Fibroblast of lung (primary cell): Measurements from ENCODE around the gene RASGRF2. TPM values are rescaled to one million over a fixed set of nuclear protein-coding genes. Genes with fewer than 3 reads are reported as not detected.

Source experiments
- DNase-seq, 2 donors: peaks; one replicate each; pipeline versions ENCODE4 v3.0.0 to v3.0.0-alpha.2; 2010; ENCODE audit warnings: low read depth in 2 of 2
- H2AFZ ChIP-seq: 2 replicates; pipeline ENCODE4 v1.5.1; 2012; ENCODE audit warnings: low read length, control low read depth, inconsistent platforms
- H3K27ac ChIP-seq: 2 replicates; pipeline ENCODE4 v1.5.1; 2011; ENCODE audit warnings: low read length, control low read depth; ENCODE audit not compliant: insufficient read depth
- H3K27me3 ChIP-seq: 2 replicates; pipeline ENCODE4 v1.5.1; 2011; ENCODE audit warnings: mild to moderate bottlenecking, low read length; ENCODE audit not compliant: control insufficient read depth, insufficient read depth
- H3K36me3 ChIP-seq: 2 replicates; pipeline ENCODE4 v1.5.1; 2011; ENCODE audit warnings: low read length; ENCODE audit not compliant: control insufficient read depth, insufficient read depth
- H3K4me1 ChIP-seq: 2 replicates; pipeline ENCODE4 v1.5.1; 2011; ENCODE audit warnings: low read length; ENCODE audit not compliant: control insufficient read depth, insufficient read depth; ENCODE audit errors: extremely low read depth
- H3K4me2 ChIP-seq: 2 replicates; pipeline ENCODE4 v1.5.1; 2011; ENCODE audit warnings: low read length, control low read depth; ENCODE audit not compliant: insufficient read depth; ENCODE audit errors: extremely low read depth
- H3K4me3 ChIP-seq, 4 experiments: fragments of 200-600 bp in 1 of 4; sonication (generic) in 1 of 4; replicated peaks in 1 of 4; 2 replicates each; pipeline ENCODE4 v1.5.1; 2011 to 2016; ENCODE audit warnings: low read length in 4 of 4, low read depth in 3 of 4, mild to moderate bottlenecking in 3 of 4, control low read depth in 2 of 4, inconsistent platforms in 1 of 4, mixed read lengths in 1 of 4; ENCODE audit not compliant: insufficient read depth in 1 of 4; ENCODE audit errors: control extremely low read depth in 1 of 4
- H3K79me2 ChIP-seq: 2 replicates; pipeline ENCODE4 v1.5.1; 2012; ENCODE audit warnings: mild to moderate bottlenecking, low read length, inconsistent platforms; ENCODE audit not compliant: control insufficient read depth, insufficient read depth
- H3K9ac ChIP-seq: 2 replicates; pipeline ENCODE4 v1.5.1; 2011; ENCODE audit warnings: mild to moderate bottlenecking, low read length, control low read depth; ENCODE audit not compliant: insufficient read depth
- H3K9me3 ChIP-seq: 2 replicates; pipeline ENCODE4 v1.5.1; 2012; ENCODE audit warnings: low read depth, low read length; ENCODE audit not compliant: control insufficient read depth, insufficient read depth
- H4K20me1 ChIP-seq: 2 replicates; pipeline ENCODE4 v1.5.1; 2011; ENCODE audit warnings: low read length; ENCODE audit not compliant: control insufficient read depth, insufficient read depth; ENCODE audit errors: extremely low read depth
- CTCF ChIP-seq, 2 donors: IDR thresholded peaks in 1 of 2; conservative IDR thresholded peaks in 1 of 2; 1 replicate in 1 of 2; 2 replicates in 1 of 2; pipeline ENCODE4 v1.5.1; 2011 to 2012; ENCODE audit warnings: low read length in 2 of 2, control low read depth in 1 of 2, inconsistent platforms in 1 of 2, low read depth in 1 of 2, mild to moderate bottlenecking in 1 of 2
- EZH2 ChIP-seq: IDR thresholded peaks from 2 replicates; pipeline ENCODE4 v1.5.1; 2012; ENCODE audit warnings: low read length, control low read depth, mild to moderate bottlenecking; ENCODE audit errors: missing control alignments
- polyA plus RNA-seq, 2 donors: library from polyadenylated mRNA; depleted of rRNA in 1 of 2; stranded (reverse) in 1 of 2; unstranded in 1 of 2; fragments of >200 nt; gene quantifications; 2 replicates each; pipeline ENCODE4 v1.2.1, GENCODE V29; 2011 to 2012; ENCODE audit warnings: missing spikeins in 1 of 2
- total RNA-seq: library from RNA; depleted of rRNA; stranded (reverse); fragments of >200 nt; gene quantifications from 2 replicates; pipeline ENCODE4 v1.2.1, GENCODE V29; 2014

Gene RASGRF2
- total and polyA plus RNA-seq, 2 donors (not counting 1 experiment from before 2014, with no cell fraction given) = 3.5 to 19.5 TPM

- Histone ChIP-seq H4K20me1 (no peaks in the 10 kb centered on the region), H3K9me3 (no peaks in the 10 kb centered on the region), H3K4me2 (no peak overlapping the region), H3K9ac (no peak overlapping the region), H3K4me3 (no peak overlapping the region), H3K4me1 (no peaks in the 10 kb centered on the region), H3K36me3 (peaks cover 2% of the 10 kb centered on the region), H3K79me2 (no peaks in the 10 kb centered on the region), H2AFZ (no peak overlapping the region), H3K27me3 (no peaks in the 10 kb centered on the region), H3K27ac (no peak overlapping the region)
- TF ChIP-seq CTCF (conservative IDR thresholded peaks at IDR 0.05 in 1 of 2, IDR thresholded peaks at IDR 0.05 in 1 of 2; ENCODE audit: low read depth in 1 of 2, low read length in 2 of 2) (no peak), EZH2 (no peak)
- no peak for DNase-seq
These were observed 248.7 kb downstream of the RASGRF2 start for GRCh38 chr5:81208904-81209303.

GRCh38 chr5:81209386-81209785, 249.2 kb downstream of the RASGRF2 start:
- Histone ChIP-seq H3K4me2 (no peak overlapping the region), H3K9ac (no peak overlapping the region)
- TF ChIP-seq EZH2 (no peak), CTCF (conservative IDR thresholded peaks at IDR 0.05 in 1 of 2, IDR thresholded peaks at IDR 0.05 in 1 of 2; ENCODE audit: low read depth in 1 of 2, low read length in 2 of 2) (no peak)

GRCh38 chr5:81209869-81210493, 249.8 kb downstream of the RASGRF2 start:
- Histone ChIP-seq H3K36me3 (peaks cover 2% of the 10 kb centered on the region), H3K9me3 (no peaks in the 10 kb centered on the region), H3K79me2 (no peaks in the 10 kb centered on the region), H3K4me1 (no peaks in the 10 kb centered on the region), H4K20me1 (no peaks in the 10 kb centered on the region), H3K27me3 (no peaks in the 10 kb centered on the region), H3K4me3 (no peak overlapping the region), H3K27ac (no peak overlapping the region), H3K4me2 (no peak overlapping the region), H2AFZ (no peak overlapping the region), H3K9ac (no peak overlapping the region)
- TF ChIP-seq CTCF (conservative IDR thresholded peaks at IDR 0.05 in 1 of 2, IDR thresholded peaks at IDR 0.05 in 1 of 2; ENCODE audit: low read depth in 1 of 2, low read length in 2 of 2) (no peak), EZH2 (no peak)
- DNase-seq = no peak

More at GRCh38 chr5:81209386-81209785, 249.2 kb downstream of the RASGRF2 start:
- Histone ChIP-seq H3K36me3 (peaks cover 2% of the 10 kb centered on the region), H3K4me1 (no peaks in the 10 kb centered on the region), H3K27me3 (no peaks in the 10 kb centered on the region), H3K79me2 (no peaks in the 10 kb centered on the region), H3K27ac (no peak overlapping the region), H3K4me3 (no peak overlapping the region), H4K20me1 (no peaks in the 10 kb centered on the region), H3K9me3 (no peaks in the 10 kb centered on the region), H2AFZ (no peak overlapping the region)
- DNase-seq = no peak
